ENCODE data around the gene SETD1A.

Gene SETD1A

GRCh38 chr16:30957456-30958174 lies at the start of gene SETD1A:
TSS of gene SETD1A (plus strand) at chr16:30957754. CDS start at chr16:30958732, 978 bp downstream.
- peak; percentile 93 for DNase-seq (ENCODE audit: low spot score)

GRCh38 chr16:30910427-30911029 lies 47.0 kb upstream of the SETD1A start:
- DNase-seq (ENCODE audit: low spot score): no peak

GRCh38 chr16:30912794-30913412 lies 44.7 kb upstream of the SETD1A start:
- no peak for DNase-seq (ENCODE audit: low spot score)

GRCh38 chr16:30914830-30915229 lies 42.7 kb upstream of the SETD1A start:
- DNase-seq (ENCODE audit: low spot score): no peak

- no peak for DNase-seq (ENCODE audit: low spot score)
These were observed 38.9 kb upstream of the SETD1A start for GRCh38 chr16:30918614-30919013.

- no peak for DNase-seq (ENCODE audit: low spot score)
These were observed 36.7 kb upstream of the SETD1A start for GRCh38 chr16:30920891-30921290.

GRCh38 chr16:30921459-30921747 lies 36.2 kb upstream of the SETD1A start:
- no peak for DNase-seq (ENCODE audit: low spot score)

GRCh38 chr16:30921748-30922419 lies 35.7 kb upstream of the SETD1A start:
- DNase-seq (ENCODE audit: low spot score): peak; percentile 87

- peak; percentile 100 for DNase-seq (ENCODE audit: low spot score)
These were observed 35.1 kb upstream of the SETD1A start for GRCh38 chr16:30922420-30922959.

- DNase-seq (ENCODE audit: low spot score): peak; percentile 100
These were observed 34.5 kb upstream of the SETD1A start for GRCh38 chr16:30922960-30923535.

- DNase-seq (ENCODE audit: low spot score): no peak
These were observed 33.9 kb upstream of the SETD1A start, which contains the start of gene FBXL19 for GRCh38 chr16:30923554-30924075. TSS of gene FBXL19 (plus strand) at chr16:30923572. CDS start at chr16:30925755, 2,183 bp downstream.

GRCh38 chr16:30924076-30924912 lies 33.3 kb upstream of the SETD1A start:
- no peak for DNase-seq (ENCODE audit: low spot score)

GRCh38 chr16:30924913-30925631 lies 32.5 kb upstream of the SETD1A start:
- no peak for DNase-seq (ENCODE audit: low spot score)

GRCh38 chr16:30925632-30925987 lies 31.9 kb upstream of the SETD1A start:
- no peak for DNase-seq (ENCODE audit: low spot score)

- DNase-seq (ENCODE audit: low spot score): no peak
These were observed 31.4 kb upstream of the SETD1A start for GRCh38 chr16:30925995-30926811.

GRCh38 chr16:30926937-30927788 lies 30.4 kb upstream of the SETD1A start:
- DNase-seq (ENCODE audit: low spot score): no peak

GRCh38 chr16:30927789-30928378 lies 29.7 kb upstream of the SETD1A start:
- DNase-seq (ENCODE audit: low spot score): peak; percentile 68

GRCh38 chr16:30928390-30928789 lies 29.2 kb upstream of the SETD1A start:
- no peak for DNase-seq (ENCODE audit: low spot score)

All from globus pallidus (tissue), 1 donor.